IPS-18c (cell line): Measurements from ENCODE around the gene PRKAG2.
"Not testable (repeated sequence)": the region's sequence is repeated elsewhere in the genome, so short reads cannot be mapped to it uniquely, and the experiment has no call there.

Experiments
- H3K4me3 ChIP-seq: 2 replicates; pipeline ENCODE4 v1.7.0; 2013; ENCODE audit warnings: low read depth, mild to moderate bottlenecking, low read length, moderate library complexity; ENCODE audit not compliant: insufficient read depth
- H3K9me3 ChIP-seq: one replicate; pipeline ENCODE4 v1.6.1; 2013; ENCODE audit warnings: mild to moderate bottlenecking, low read length, moderate library complexity; ENCODE audit not compliant: control insufficient read depth, insufficient read depth

PRKAG2 gene

GRCh38 chr7:151552352-151553028 is 324.4 kb downstream of the PRKAG2 start:
- Histone ChIP-seq H3K4me3 (no peak overlapping the region), H3K9me3 (no peaks in the 10 kb centered on the region)

GRCh38 chr7:151551820-151552219 is 325.1 kb downstream of the PRKAG2 start:
- Histone ChIP-seq H3K4me3 (no peak overlapping the region), H3K9me3 (no peaks in the 10 kb centered on the region)

GRCh38 chr7:151550656-151551286 is 326.1 kb downstream of the PRKAG2 start:
- no peak overlapping the region for H3K4me3 ChIP-seq

GRCh38 chr7:151549644-151550043 is 327.3 kb downstream of the PRKAG2 start:
- Histone ChIP-seq H3K4me3 (no peak overlapping the region), H3K9me3 (no peaks in the 10 kb centered on the region)

More at GRCh38 chr7:151550656-151551286, 326.1 kb downstream of the PRKAG2 start:
- H3K9me3 ChIP-seq: no peaks in the 10 kb centered on the region

- no peak overlapping the region for H3K4me3 ChIP-seq
- H3K9me3 ChIP-seq: no peaks in the 10 kb centered on the region
Measured at GRCh38 chr7:151549083-151549482, 327.8 kb downstream of the PRKAG2 start.

GRCh38 chr7:151544183-151544582 is 332.7 kb downstream of the PRKAG2 start:
- H3K9me3 ChIP-seq: no peaks in the 10 kb centered on the region

GRCh38 chr7:151542606-151543130 is 334.2 kb downstream of the PRKAG2 start:
- H3K9me3 ChIP-seq: no peaks in the 10 kb centered on the region

More at GRCh38 chr7:151544183-151544582, 332.7 kb downstream of the PRKAG2 start:
- no peak overlapping the region for H3K4me3 ChIP-seq

GRCh38 chr7:151541709-151542499 is 335.0 kb downstream of the PRKAG2 start:
- H3K4me3 ChIP-seq: no peak overlapping the region
- no peaks in the 10 kb centered on the region for H3K9me3 ChIP-seq

More at GRCh38 chr7:151542606-151543130, 334.2 kb downstream of the PRKAG2 start:
- H3K4me3 ChIP-seq: no peak overlapping the region

GRCh38 chr7:151540146-151540545 is 336.8 kb downstream of the PRKAG2 start:
- no peaks in the 10 kb centered on the region for H3K9me3 ChIP-seq
- H3K4me3 ChIP-seq: no peak overlapping the region

GRCh38 chr7:151539088-151539671 is 337.7 kb downstream of the PRKAG2 start:
- H3K4me3 ChIP-seq: no peak overlapping the region
- no peaks in the 10 kb centered on the region for H3K9me3 ChIP-seq

- no peak overlapping the region for H3K4me3 ChIP-seq
- no peaks in the 10 kb centered on the region for H3K9me3 ChIP-seq
Measured at GRCh38 chr7:151537818-151538561, 338.9 kb downstream of the PRKAG2 start.

- H3K9me3 ChIP-seq, H3K4me3 ChIP-seq: not testable (repeated sequence)
Measured at GRCh38 chr7:151536178-151536577, 340.7 kb downstream of the PRKAG2 start.

- Histone ChIP-seq H3K9me3 (no peaks in the 10 kb centered on the region), H3K4me3 (no peak overlapping the region)
Measured at GRCh38 chr7:151529842-151530241, 347.1 kb downstream of the PRKAG2 start.

GRCh38 chr7:151524845-151525244 is 352.1 kb downstream of the PRKAG2 start:
- H3K4me3 ChIP-seq: no peak overlapping the region

GRCh38 chr7:151524331-151524730 is 352.6 kb downstream of the PRKAG2 start:
- Histone ChIP-seq H3K9me3 (no peaks in the 10 kb centered on the region), H3K4me3 (no peak overlapping the region)

More at GRCh38 chr7:151524845-151525244, 352.1 kb downstream of the PRKAG2 start:
- H3K9me3 ChIP-seq: no peaks in the 10 kb centered on the region

- Histone ChIP-seq H3K9me3 (no peaks in the 10 kb centered on the region), H3K4me3 (no peak overlapping the region)
Measured at GRCh38 chr7:151520419-151521261, 356.3 kb downstream of the PRKAG2 start.
